Stimulated activated CD4-positive, alpha-beta T cell treated with anti-CD3 and anti-CD28 coated beads, TNF-alpha, amount 100 ng/mL, for 24 hours (primary cell): ENCODE measurements around the gene GLIPR1L1.

ENCODE experiments used
- DNase-seq, 3 experiments: peaks; one replicate each; pipeline ENCODE4 v3.0.0-alpha.2; 2020; ENCODE audit warnings: low read depth in 3 of 3

The GLIPR1L1 gene

GRCh38 chr12:75350413-75350812 is 15.9 kb downstream of the GLIPR1L1 start:
- DNase-seq = no peak

- DNase-seq = no peak
These were observed 19.5 kb downstream of the GLIPR1L1 start for GRCh38 chr12:75354011-75354410.

GRCh38 chr12:75360920-75361319 is 26.4 kb downstream of the GLIPR1L1 start:
- no peak for DNase-seq

GRCh38 chr12:75361408-75361807 is 26.9 kb downstream of the GLIPR1L1 start:
- no peak for DNase-seq

- DNase-seq = no peak
These were observed 30.4 kb downstream of the GLIPR1L1 start for GRCh38 chr12:75364919-75365318.

GRCh38 chr12:75366629-75367028 is 32.2 kb downstream of the GLIPR1L1 start:
- no peak for DNase-seq

GRCh38 chr12:75374971-75375370 is 40.5 kb downstream of the GLIPR1L1 start:
- no peak for DNase-seq

- no peak for DNase-seq
These were observed 43.9 kb downstream of the GLIPR1L1 start for GRCh38 chr12:75378354-75378753.

- DNase-seq = no peak
These were observed 54.6 kb downstream of the GLIPR1L1 start for GRCh38 chr12:75389061-75389460.

GRCh38 chr12:75389706-75390105 is 55.2 kb downstream of the GLIPR1L1 start:
- DNase-seq = no peak

GRCh38 chr12:75390156-75390898 is 55.9 kb downstream of the GLIPR1L1 start:
- DNase-seq = no peak

GRCh38 chr12:75390899-75391538 is 56.5 kb downstream of the GLIPR1L1 start, which contains the start of gene GLIPR1L2:
TSS of gene GLIPR1L2 (plus strand) at chr12:75391089. CDS start at chr12:75391117, 28 bp downstream.
- DNase-seq = peak; percentile 83 to 90 (median 84)

- no peak for DNase-seq
These were observed 69.8 kb downstream of the GLIPR1L1 start for GRCh38 chr12:75404231-75404630.

- DNase-seq = no peak
These were observed 73.2 kb downstream of the GLIPR1L1 start for GRCh38 chr12:75407683-75408082.

- no peak for DNase-seq
These were observed 75.4 kb downstream of the GLIPR1L1 start for GRCh38 chr12:75409830-75410229.

- DNase-seq = no peak
These were observed 80.2 kb downstream of the GLIPR1L1 start for GRCh38 chr12:75414671-75415070.

- DNase-seq = no peak
These were observed 85.4 kb downstream of the GLIPR1L1 start for GRCh38 chr12:75419841-75420240.
